ENCODE data around the gene MS4A10. TPM values are rescaled to one million over a fixed set of nuclear protein-coding genes. Genes with fewer than 3 reads are reported as not detected.

MS4A10 gene
- total and polyA plus RNA-seq, 2 experiments from 2014 or later = not detected

GRCh38 chr11:60771879-60772525, 13.1 kb upstream of the MS4A10 start (continued):
- no peak for TF ChIP-seq ETS1 (IDR thresholded peaks at IDR 0.05)
- TF ChIP-seq STAT1 (IDR thresholded peaks at IDR 0.05; ENCODE audit: unreplicated experiment) = no peak
- no peak for TF ChIP-seq ZNF114 (CRISPR knock-in tag; IDR thresholded peaks at IDR 0.05)
- TF ChIP-seq ZNF331 (CRISPR knock-in tag; IDR thresholded peaks at IDR 0.05; ENCODE audit: low read depth) = no peak

GRCh38 chr11:60772666-60773065, 12.5 kb upstream of the MS4A10 start:
- H3K27me3 Mint-ChIP-seq (ENCODE audit: insufficient read depth, low read depth, poor library complexity) = peaks cover 13% of the 10 kb centered on the region
- Histone ChIP-seq H3K36me3 (ENCODE audit: insufficient read depth) (no peaks in the 10 kb centered on the region), H3K4me2 (no peak overlapping the region), H3K27ac (ENCODE audit: low read depth) (no peak overlapping the region), H3K9me2 (ENCODE audit: insufficient read depth) (no peaks in the 10 kb centered on the region; the same call in 1 of the 2 replicates), H3F3A (replicated peaks; ENCODE audit: low read depth) (no peaks in the 10 kb centered on the region), H2AFZ (no peak overlapping the region), H3K27me3 (ENCODE audit: insufficient read depth) (peaks cover 9% of the 10 kb centered on the region; the same call in 1 of the 2 replicates), H3K4me1 (ENCODE audit: insufficient read depth) (no peaks in the 10 kb centered on the region), H4K20me1 (replicated peaks; ENCODE audit: insufficient read depth) (no peaks in the 10 kb centered on the region), H3K79me2 (replicated peaks; ENCODE audit: insufficient read depth) (no peaks in the 10 kb centered on the region), H3K4me3 (no peak overlapping the region)
- H3K4me1 Mint-ChIP-seq = peaks cover 9% of the 10 kb centered on the region; the same call in 2 of the 3 replicates
- DNase-seq (ENCODE audit: low spot score) = no peak
- no peaks in the 10 kb centered on the region for H3K36me3 Mint-ChIP-seq (ENCODE audit: low read depth)
- H3K4me3 Mint-ChIP-seq = no peak overlapping the region
- no peak overlapping the region for H3K27ac Mint-ChIP-seq
- ATAC-seq = no peak
- peaks cover 3% of the 10 kb centered on the region; the same call in 2 of the 3 replicates for H3K9me3 Mint-ChIP-seq
- TF ChIP-seq JUNB (IDR thresholded peaks at IDR 0.05; ENCODE audit: unreplicated experiment) (no peak), STAT1 (IDR thresholded peaks at IDR 0.05; ENCODE audit: unreplicated experiment) (no peak)
- TF ChIP-seq, protein P1, sequence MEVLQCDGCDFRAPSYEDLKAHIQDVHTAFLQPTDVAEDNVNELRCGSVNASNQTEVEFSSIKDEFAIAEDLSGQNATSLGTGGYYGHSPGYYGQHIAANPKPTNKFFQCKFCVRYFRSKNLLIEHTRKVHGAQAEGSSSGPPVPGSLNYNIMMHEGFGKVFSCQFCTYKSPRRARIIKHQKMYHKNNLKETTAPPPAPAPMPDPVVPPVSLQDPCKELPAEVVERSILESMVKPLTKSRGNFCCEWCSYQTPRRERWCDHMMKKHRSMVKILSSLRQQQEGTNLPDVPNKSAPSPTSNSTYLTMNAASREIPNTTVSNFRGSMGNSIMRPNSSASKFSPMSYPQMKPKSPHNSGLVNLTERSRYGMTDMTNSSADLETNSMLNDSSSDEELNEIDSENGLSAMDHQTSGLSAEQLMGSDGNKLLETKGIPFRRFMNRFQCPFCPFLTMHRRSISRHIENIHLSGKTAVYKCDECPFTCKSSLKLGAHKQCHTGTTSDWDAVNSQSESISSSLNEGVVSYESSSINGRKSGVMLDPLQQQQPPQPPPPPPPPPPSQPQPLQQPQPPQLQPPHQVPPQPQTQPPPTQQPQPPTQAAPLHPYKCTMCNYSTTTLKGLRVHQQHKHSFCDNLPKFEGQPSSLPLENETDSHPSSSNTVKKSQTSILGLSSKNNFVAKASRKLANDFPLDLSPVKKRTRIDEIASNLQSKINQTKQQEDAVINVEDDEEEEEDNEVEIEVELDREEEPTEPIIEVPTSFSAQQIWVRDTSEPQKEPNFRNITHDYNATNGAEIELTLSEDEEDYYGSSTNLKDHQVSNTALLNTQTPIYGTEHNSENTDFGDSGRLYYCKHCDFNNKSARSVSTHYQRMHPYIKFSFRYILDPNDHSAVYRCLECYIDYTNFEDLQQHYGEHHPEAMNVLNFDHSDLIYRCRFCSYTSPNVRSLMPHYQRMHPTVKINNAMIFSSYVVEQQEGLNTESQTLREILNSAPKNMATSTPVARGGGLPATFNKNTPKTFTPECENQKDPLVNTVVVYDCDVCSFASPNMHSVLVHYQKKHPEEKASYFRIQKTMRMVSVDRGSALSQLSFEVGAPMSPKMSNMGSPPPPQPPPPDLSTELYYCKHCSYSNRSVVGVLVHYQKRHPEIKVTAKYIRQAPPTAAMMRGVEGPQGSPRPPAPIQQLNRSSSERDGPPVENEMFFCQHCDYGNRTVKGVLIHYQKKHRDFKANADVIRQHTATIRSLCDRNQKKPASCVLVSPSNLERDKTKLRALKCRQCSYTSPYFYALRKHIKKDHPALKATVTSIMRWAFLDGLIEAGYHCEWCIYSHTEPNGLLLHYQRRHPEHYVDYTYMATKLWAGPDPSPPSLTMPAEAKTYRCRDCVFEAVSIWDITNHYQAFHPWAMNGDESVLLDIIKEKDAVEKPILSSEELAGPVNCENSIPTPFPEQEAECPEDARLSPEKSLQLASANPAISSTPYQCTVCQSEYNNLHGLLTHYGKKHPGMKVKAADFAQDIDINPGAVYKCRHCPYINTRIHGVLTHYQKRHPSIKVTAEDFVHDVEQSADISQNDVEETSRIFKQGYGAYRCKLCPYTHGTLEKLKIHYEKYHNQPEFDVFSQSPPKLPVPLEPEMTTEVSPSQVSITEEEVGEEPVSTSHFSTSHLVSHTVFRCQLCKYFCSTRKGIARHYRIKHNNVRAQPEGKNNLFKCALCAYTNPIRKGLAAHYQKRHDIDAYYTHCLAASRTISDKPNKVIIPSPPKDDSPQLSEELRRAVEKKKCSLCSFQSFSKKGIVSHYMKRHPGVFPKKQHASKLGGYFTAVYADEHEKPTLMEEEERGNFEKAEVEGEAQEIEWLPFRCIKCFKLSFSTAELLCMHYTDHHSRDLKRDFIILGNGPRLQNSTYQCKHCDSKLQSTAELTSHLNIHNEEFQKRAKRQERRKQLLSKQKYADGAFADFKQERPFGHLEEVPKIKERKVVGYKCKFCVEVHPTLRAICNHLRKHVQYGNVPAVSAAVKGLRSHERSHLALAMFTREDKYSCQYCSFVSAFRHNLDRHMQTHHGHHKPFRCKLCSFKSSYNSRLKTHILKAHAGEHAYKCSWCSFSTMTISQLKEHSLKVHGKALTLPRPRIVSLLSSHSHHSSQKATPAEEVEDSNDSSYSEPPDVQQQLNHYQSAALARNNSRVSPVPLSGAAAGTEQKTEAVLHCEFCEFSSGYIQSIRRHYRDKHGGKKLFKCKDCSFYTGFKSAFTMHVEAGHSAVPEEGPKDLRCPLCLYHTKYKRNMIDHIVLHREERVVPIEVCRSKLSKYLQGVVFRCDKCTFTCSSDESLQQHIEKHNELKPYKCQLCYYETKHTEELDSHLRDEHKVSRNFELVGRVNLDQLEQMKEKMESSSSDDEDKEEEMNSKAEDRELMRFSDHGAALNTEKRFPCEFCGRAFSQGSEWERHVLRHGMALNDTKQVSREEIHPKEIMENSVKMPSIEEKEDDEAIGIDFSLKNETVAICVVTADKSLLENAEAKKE (CRISPR knock-in tag; IDR thresholded peaks at IDR 0.05) = no peak

Data from GM23338 (cell line).